ENCODE data around the gene LRBA.
A peak's percentile ranks its signal among the peaks of the same experiment; 100 is the strongest.

LRBA gene

GRCh38 chr4:150318527-150318926 lies 696.6 kb downstream of the LRBA start:
- H3K4me3 ChIP-seq (ENCODE audit: low read length), result no peak overlapping the region
- no peak for DNase-seq (ENCODE audit: low read depth)
- no peak for TF ChIP-seq CTCF (IDR thresholded peaks at IDR 0.05; ENCODE audit: insufficient read depth, low read depth, low read length, missing control alignments)

GRCh38 chr4:150316332-150317205 lies 698.5 kb downstream of the LRBA start:
- H3K4me3 ChIP-seq (ENCODE audit: low read length), result no peak overlapping the region
- DNase-seq (ENCODE audit: low read depth), result no peak
- no peak for TF ChIP-seq CTCF (IDR thresholded peaks at IDR 0.05; ENCODE audit: insufficient read depth, low read depth, low read length, missing control alignments)

- no peak for DNase-seq (ENCODE audit: low read depth)
- TF ChIP-seq CTCF (IDR thresholded peaks at IDR 0.05; ENCODE audit: insufficient read depth, low read depth, low read length, missing control alignments), result no peak
Observed at GRCh38 chr4:150315691-150316090, 699.4 kb downstream of the LRBA start.

GRCh38 chr4:150315175-150315574 lies 699.9 kb downstream of the LRBA start:
- TF ChIP-seq CTCF (IDR thresholded peaks at IDR 0.05; ENCODE audit: insufficient read depth, low read depth, low read length, missing control alignments), result no peak
- no peak for DNase-seq (ENCODE audit: low read depth)
- H3K4me3 ChIP-seq (ENCODE audit: low read length), result no peak overlapping the region

More at GRCh38 chr4:150315691-150316090, 699.4 kb downstream of the LRBA start:
- no peak overlapping the region for H3K4me3 ChIP-seq (ENCODE audit: low read length)

- TF ChIP-seq CTCF (IDR thresholded peaks at IDR 0.05; ENCODE audit: insufficient read depth, low read depth, low read length, missing control alignments), result no peak
- DNase-seq (ENCODE audit: low read depth), result no peak
Observed at GRCh38 chr4:150314031-150314430, 701.1 kb downstream of the LRBA start.

GRCh38 chr4:150310159-150310895 lies 704.8 kb downstream of the LRBA start:
- peak; percentile 8 for DNase-seq (ENCODE audit: low read depth)
- TF ChIP-seq CTCF (IDR thresholded peaks at IDR 0.05; ENCODE audit: insufficient read depth, low read depth, low read length, missing control alignments), result no peak

More at GRCh38 chr4:150314031-150314430, 701.1 kb downstream of the LRBA start:
- H3K4me3 ChIP-seq (ENCODE audit: low read length), result no peak overlapping the region

More at GRCh38 chr4:150310159-150310895, 704.8 kb downstream of the LRBA start:
- H3K4me3 ChIP-seq (ENCODE audit: low read length), result no peak overlapping the region
